Neural cell (in vitro differentiated cells): ENCODE results near the gene SCCPDH. TPM values are rescaled to one million over a fixed set of nuclear protein-coding genes. Genes with fewer than 3 reads are reported as not detected.

Experiments used
- H2AFZ ChIP-seq: fragments of 200-600, 300-800 bp; sonication (generic), shearing (Covaris generic); 2 replicates; pipeline ENCODE4 v1.6.0; 2014; ENCODE audit warnings: low read depth, mild to moderate bottlenecking, antibody characterized with exemption, low read length, moderate library complexity
- H3F3A ChIP-seq: fragments of 200-600 bp; shearing (Covaris generic); 2 replicates; pipeline ENCODE4 v1.6.1; 2016; ENCODE audit warnings: mild to moderate bottlenecking, moderate library complexity, mixed read lengths, antibody characterized with exemption, low read length; ENCODE audit not compliant: insufficient read depth, poor library complexity, severe bottlenecking
- H3K27ac ChIP-seq: fragments of 200-600, 300-800 bp; sonication (generic), shearing (Covaris generic); 2 replicates; pipeline ENCODE4 v1.5.1; 2014; ENCODE audit warnings: mild to moderate bottlenecking, low read length, moderate library complexity
- H3K27me3 ChIP-seq: fragments of 300-800, 200-600 bp; sonication (generic), shearing (Covaris generic); 2 replicates; pipeline ENCODE4 v1.6.0; 2014; ENCODE audit warnings: mild to moderate bottlenecking, low read depth, low read length, moderate library complexity; ENCODE audit not compliant: insufficient read depth
- H3K36me3 ChIP-seq: fragments of 300-800, 200-600 bp; sonication (generic), shearing (Covaris generic); 2 replicates; pipeline ENCODE4 v1.5.1; 2014; ENCODE audit warnings: mild to moderate bottlenecking, antibody characterized with exemption, low read length, moderate library complexity; ENCODE audit not compliant: insufficient read depth
- H3K4me2 ChIP-seq: fragments of 300-800, 200-600 bp; sonication (generic), shearing (Covaris generic); 2 replicates; pipeline ENCODE4 v1.6.0; 2014; ENCODE audit warnings: mild to moderate bottlenecking, low read length
- H3K4me3 ChIP-seq: fragments of 300-800, 200-600 bp; sonication (generic), shearing (Covaris generic); 2 replicates; pipeline ENCODE4 v1.5.1; 2014; ENCODE audit warnings: mild to moderate bottlenecking, low read length, moderate library complexity
- H3K79me2 ChIP-seq: fragments of 200-600 bp; shearing (Covaris generic); replicated peaks from 2 replicates; pipeline ENCODE4 v1.6.0; 2014; ENCODE audit warnings: mild to moderate bottlenecking, low read length, moderate library complexity; ENCODE audit not compliant: insufficient read depth
- H3K9ac ChIP-seq: fragments of 300-800, 200-600 bp; sonication (generic), shearing (Covaris generic); 2 replicates; pipeline ENCODE4 v1.6.1; 2016; ENCODE audit warnings: mild to moderate bottlenecking, low read length, mixed read lengths
- H3K9me2 ChIP-seq: fragments of 200-600 bp; shearing (Covaris generic); 2 replicates; pipeline ENCODE4 v1.6.1; 2016; ENCODE audit warnings: mild to moderate bottlenecking, low read length, mixed read lengths; ENCODE audit not compliant: insufficient read depth
- H3K9me3 ChIP-seq: fragments of 200-600, 300-800 bp; sonication (generic), shearing (Covaris generic); 2 replicates; pipeline ENCODE4 v1.6.1; 2016; ENCODE audit warnings: mild to moderate bottlenecking, mixed run types, low read length, moderate library complexity, mixed read lengths
- H4K20me1 ChIP-seq: fragments of 200-600 bp; shearing (Covaris generic); 2 replicates; pipeline ENCODE4 v1.6.1; 2016; ENCODE audit warnings: mild to moderate bottlenecking, mixed run types; ENCODE audit not compliant: insufficient read depth
- EP300 ChIP-seq: fragments of 450-650 bp; conservative IDR thresholded peaks from 2 replicates; pipeline ENCODE4 v1.6.1; 2014; ENCODE audit warnings: antibody characterized with exemption, mild to moderate bottlenecking, moderate library complexity; ENCODE audit not compliant: poor library complexity, severe bottlenecking
- EZH2 ChIP-seq: fragments of 200-600, 300-800 bp; shearing (Covaris generic), sonication (generic); IDR thresholded peaks from 2 replicates; pipeline ENCODE4 v1.6.1; 2014; ENCODE audit warnings: antibody characterized with exemption, low read length, borderline replicate concordance, mild to moderate bottlenecking; ENCODE audit not compliant: insufficient read depth, poor library complexity, severe bottlenecking
- MXI1 ChIP-seq: fragments of 450-650 bp; conservative IDR thresholded peaks from 2 replicates; pipeline ENCODE4 v1.6.1; 2014; ENCODE audit warnings: antibody characterized with exemption, mild to moderate bottlenecking; ENCODE audit not compliant: poor library complexity, severe bottlenecking
- POLR2AphosphoS5 ChIP-seq: IDR thresholded peaks from 2 replicates; pipeline ENCODE4 v1.6.1; 2012
- RAD21 ChIP-seq: fragments of 450-650 bp; conservative IDR thresholded peaks from 2 replicates; pipeline ENCODE4 v1.6.1; 2014; ENCODE audit warnings: antibody characterized with exemption, mild to moderate bottlenecking, moderate library complexity
- SMC3 ChIP-seq: fragments of 450-650 bp; conservative IDR thresholded peaks from 2 replicates; pipeline ENCODE4 v1.6.1; 2014; ENCODE audit warnings: antibody characterized with exemption, mild to moderate bottlenecking, moderate library complexity; ENCODE audit not compliant: poor library complexity
- TAF1 ChIP-seq: IDR thresholded peaks from 2 replicates; pipeline ENCODE4 v1.6.1; 2012; ENCODE audit warnings: low read depth
- polyA plus RNA-seq: library from polyadenylated mRNA; depleted of rRNA; stranded (reverse); fragments of >200 nt; gene quantifications from 2 replicates; pipeline ENCODE4 v1.2.3, GENCODE V29; 2014
- TF ChIP-seq, protein P1 (sequence below): fragments of 450-650 bp; IDR thresholded peaks from 2 replicates; pipeline ENCODE4 v1.5.1; 2014; ENCODE audit warnings: antibody characterized with exemption, mild to moderate bottlenecking, moderate library complexity; ENCODE audit not compliant: poor library complexity, severe bottlenecking
- TF ChIP-seq, protein P2 (sequence below): IDR thresholded peaks from 2 replicates; pipeline ENCODE4 v1.6.1; 2012; ENCODE audit warnings: borderline replicate concordance

SCCPDH gene
- polyA plus RNA-seq, 1 donor from 2014 or later: 94.2 TPM

DNA sequence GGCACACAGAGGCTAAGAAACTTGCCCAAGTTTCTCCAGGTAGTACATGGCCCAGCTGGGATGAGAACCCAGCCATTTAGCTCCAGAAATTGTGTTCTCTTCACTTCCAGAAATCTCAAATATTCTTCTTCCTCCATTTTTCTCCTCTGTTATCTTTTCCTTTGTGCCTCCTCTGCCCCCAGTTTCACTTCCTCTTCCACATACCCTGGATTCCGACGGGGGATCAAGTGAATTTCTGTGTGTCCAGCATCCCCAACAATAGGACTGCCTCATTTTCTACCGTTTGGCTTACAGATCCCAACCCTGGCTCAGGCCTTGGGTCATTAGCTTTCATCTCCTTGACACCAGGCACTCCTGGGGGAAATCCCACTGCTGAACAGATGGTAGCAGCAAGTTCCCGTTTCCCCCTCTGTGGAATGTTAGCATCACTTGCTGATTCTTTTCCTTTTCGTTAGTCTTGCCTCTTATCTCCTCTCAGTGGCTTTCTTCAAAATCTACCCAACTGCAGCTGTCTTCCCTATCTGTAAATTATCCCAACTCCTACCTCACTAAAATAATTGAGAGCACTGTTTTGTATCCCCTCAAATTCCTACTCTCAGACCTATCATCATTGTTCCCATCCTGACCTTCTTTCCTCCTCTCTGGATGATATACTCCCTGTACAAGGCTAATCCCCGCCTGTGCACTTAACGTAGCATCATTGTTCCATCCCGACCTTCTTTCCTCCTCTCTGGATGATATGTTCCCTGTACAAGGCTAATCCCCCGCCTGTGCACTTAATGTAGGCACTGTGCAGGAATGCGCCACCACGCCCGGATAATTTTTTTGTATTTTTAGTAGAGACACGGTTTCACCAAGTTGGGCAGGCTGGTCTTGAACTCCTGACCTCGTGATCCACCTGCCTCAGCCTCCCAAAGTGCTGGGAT, 36.5 kb downstream of the SCCPDH start:
- no peak overlapping the region for H3K9ac ChIP-seq
- no peaks in the 10 kb centered on the region for H3K79me2 ChIP-seq
- H3K9me2 ChIP-seq: no peaks in the 10 kb centered on the region
- no peak overlapping the region for H3K4me2 ChIP-seq
- no peak overlapping the region for H2AFZ ChIP-seq
- no peaks in the 10 kb centered on the region for H3F3A ChIP-seq
- H3K4me3 ChIP-seq: no peak overlapping the region
- H3K9me3 ChIP-seq: no peaks in the 10 kb centered on the region
- H3K36me3 ChIP-seq: peaks cover 19% of the 10 kb centered on the region
- H3K27ac ChIP-seq: no peak overlapping the region
- no peaks in the 10 kb centered on the region for H3K27me3 ChIP-seq
- no peak for TF ChIP-seq TAF1
- no peak for TF ChIP-seq EP300
- TF ChIP-seq EZH2: no peak
- TF ChIP-seq RAD21: no peak
- TF ChIP-seq, protein P1, sequence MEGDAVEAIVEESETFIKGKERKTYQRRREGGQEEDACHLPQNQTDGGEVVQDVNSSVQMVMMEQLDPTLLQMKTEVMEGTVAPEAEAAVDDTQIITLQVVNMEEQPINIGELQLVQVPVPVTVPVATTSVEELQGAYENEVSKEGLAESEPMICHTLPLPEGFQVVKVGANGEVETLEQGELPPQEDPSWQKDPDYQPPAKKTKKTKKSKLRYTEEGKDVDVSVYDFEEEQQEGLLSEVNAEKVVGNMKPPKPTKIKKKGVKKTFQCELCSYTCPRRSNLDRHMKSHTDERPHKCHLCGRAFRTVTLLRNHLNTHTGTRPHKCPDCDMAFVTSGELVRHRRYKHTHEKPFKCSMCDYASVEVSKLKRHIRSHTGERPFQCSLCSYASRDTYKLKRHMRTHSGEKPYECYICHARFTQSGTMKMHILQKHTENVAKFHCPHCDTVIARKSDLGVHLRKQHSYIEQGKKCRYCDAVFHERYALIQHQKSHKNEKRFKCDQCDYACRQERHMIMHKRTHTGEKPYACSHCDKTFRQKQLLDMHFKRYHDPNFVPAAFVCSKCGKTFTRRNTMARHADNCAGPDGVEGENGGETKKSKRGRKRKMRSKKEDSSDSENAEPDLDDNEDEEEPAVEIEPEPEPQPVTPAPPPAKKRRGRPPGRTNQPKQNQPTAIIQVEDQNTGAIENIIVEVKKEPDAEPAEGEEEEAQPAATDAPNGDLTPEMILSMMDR: no peak
- TF ChIP-seq, protein P2, sequence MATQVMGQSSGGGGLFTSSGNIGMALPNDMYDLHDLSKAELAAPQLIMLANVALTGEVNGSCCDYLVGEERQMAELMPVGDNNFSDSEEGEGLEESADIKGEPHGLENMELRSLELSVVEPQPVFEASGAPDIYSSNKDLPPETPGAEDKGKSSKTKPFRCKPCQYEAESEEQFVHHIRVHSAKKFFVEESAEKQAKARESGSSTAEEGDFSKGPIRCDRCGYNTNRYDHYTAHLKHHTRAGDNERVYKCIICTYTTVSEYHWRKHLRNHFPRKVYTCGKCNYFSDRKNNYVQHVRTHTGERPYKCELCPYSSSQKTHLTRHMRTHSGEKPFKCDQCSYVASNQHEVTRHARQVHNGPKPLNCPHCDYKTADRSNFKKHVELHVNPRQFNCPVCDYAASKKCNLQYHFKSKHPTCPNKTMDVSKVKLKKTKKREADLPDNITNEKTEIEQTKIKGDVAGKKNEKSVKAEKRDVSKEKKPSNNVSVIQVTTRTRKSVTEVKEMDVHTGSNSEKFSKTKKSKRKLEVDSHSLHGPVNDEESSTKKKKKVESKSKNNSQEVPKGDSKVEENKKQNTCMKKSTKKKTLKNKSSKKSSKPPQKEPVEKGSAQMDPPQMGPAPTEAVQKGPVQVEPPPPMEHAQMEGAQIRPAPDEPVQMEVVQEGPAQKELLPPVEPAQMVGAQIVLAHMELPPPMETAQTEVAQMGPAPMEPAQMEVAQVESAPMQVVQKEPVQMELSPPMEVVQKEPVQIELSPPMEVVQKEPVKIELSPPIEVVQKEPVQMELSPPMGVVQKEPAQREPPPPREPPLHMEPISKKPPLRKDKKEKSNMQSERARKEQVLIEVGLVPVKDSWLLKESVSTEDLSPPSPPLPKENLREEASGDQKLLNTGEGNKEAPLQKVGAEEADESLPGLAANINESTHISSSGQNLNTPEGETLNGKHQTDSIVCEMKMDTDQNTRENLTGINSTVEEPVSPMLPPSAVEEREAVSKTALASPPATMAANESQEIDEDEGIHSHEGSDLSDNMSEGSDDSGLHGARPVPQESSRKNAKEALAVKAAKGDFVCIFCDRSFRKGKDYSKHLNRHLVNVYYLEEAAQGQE: no peak
- TF ChIP-seq MXI1: no peak
- TF ChIP-seq SMC3: no peak
- TF ChIP-seq POLR2AphosphoS5: no peak
- H4K20me1 ChIP-seq: no peaks in the 10 kb centered on the region

DNA sequence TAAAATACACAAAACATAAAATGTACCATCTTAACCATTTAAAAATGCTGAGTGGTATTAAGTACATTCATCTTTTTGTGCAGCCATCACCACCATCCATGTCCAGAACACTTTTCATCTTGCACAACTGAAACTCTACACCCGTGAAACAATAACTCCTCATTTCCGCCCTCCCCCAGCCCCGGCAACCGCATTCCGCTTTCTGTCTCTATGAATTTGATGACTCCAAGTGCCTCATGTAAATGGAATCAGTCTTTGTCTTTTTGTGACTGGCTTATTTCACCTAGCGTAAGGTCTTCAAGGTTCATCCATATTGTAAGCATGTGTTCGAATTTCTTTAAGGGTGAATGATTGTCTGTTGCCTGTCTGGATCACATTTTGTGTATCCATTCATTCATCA, 37.2 kb downstream of the SCCPDH start:
- H3K27me3 ChIP-seq: no peaks in the 10 kb centered on the region
- H3K9me2 ChIP-seq: no peaks in the 10 kb centered on the region
- H3K4me2 ChIP-seq: no peak overlapping the region
- H3K9me3 ChIP-seq: no peaks in the 10 kb centered on the region
- H3K27ac ChIP-seq: no peak overlapping the region
- no peaks in the 10 kb centered on the region for H3K79me2 ChIP-seq
- H3K9ac ChIP-seq: no peak overlapping the region
- no peaks in the 10 kb centered on the region for H4K20me1 ChIP-seq
- TF ChIP-seq, protein P1: no peak
- TF ChIP-seq, protein P2: no peak
- no peak for TF ChIP-seq EP300
- no peak for TF ChIP-seq TAF1
- TF ChIP-seq SMC3: no peak
- no peak for TF ChIP-seq EZH2
- TF ChIP-seq RAD21: no peak
- no peak for TF ChIP-seq POLR2AphosphoS5
- no peak for TF ChIP-seq MXI1
- H3K4me3 ChIP-seq: no peak overlapping the region
- peaks cover 24% of the 10 kb centered on the region for H3K36me3 ChIP-seq
- H3F3A ChIP-seq: no peaks in the 10 kb centered on the region
- no peak overlapping the region for H2AFZ ChIP-seq
